Cardiac fibroblast (primary cell): ENCODE measurements around the gene CLPSL1.

Source experiments
- DNase-seq, 2 donors: peaks; one replicate each; pipeline versions ENCODE4 v3.0.0 to v3.0.0-alpha.2; 2010; ENCODE audit warnings: low read depth in 2 of 2
- H3K4me3 ChIP-seq, 2 donors: replicated peaks in 1 of 2; 1 replicate in 1 of 2; 2 replicates in 1 of 2; pipeline ENCODE4 v1.5.1; 2011; ENCODE audit warnings: low read depth in 2 of 2, low read length in 2 of 2, mild to moderate bottlenecking in 2 of 2, moderate library complexity in 1 of 2
- TF ChIP-seq, protein P1 (sequence below): IDR thresholded peaks from one replicate; pipeline ENCODE4 v1.5.1; 2011; ENCODE audit warnings: low read depth, mild to moderate bottlenecking, low read length, inconsistent platforms

CLPSL1 gene

DNA sequence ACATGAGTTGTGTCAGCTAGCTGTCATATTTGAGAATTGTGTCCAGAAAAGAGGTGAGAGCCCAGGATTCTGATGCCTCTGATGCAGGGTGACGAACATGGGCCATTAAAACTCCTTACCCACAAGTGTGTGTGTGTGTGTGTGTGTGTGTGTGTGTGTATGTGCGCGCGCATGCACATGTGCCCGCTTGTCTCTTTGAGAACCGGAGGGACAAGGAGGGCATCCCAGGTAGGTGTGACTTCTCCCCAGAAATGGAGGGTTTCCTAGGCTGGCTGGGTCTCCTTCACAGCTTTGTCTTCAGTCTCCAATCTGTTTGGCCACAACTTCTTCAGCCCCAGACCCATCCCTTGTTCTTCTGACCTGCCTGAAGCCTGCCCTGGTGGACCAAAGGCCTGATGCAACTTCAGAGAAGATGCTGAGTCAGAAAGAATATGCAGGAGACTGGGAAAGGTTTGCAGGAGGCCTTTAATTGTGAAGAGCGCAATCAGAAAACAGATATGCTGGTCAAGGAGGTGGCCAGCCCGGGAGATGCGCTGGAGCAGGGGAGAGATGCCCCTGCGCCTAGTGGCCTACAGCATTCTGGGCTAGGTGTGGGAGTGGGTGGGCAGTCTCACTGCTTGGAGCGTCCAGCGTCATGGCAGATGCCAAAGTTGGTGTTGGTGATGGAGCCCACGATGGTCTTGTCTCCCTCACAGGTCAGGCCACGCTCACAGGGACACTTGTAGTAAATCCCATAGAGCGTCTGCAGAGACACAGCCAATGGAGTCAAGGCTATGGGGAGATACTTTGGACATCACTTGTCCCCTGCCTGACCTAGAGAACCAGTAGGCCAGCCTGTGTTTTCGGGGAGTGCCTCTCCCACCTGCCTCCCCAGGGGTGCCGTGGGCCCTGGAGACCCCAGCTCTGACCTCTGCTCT, 14.0 kb downstream of the CLPSL1 start:
- H3K4me3 ChIP-seq = no peak overlapping the region
- TF ChIP-seq, protein P1, sequence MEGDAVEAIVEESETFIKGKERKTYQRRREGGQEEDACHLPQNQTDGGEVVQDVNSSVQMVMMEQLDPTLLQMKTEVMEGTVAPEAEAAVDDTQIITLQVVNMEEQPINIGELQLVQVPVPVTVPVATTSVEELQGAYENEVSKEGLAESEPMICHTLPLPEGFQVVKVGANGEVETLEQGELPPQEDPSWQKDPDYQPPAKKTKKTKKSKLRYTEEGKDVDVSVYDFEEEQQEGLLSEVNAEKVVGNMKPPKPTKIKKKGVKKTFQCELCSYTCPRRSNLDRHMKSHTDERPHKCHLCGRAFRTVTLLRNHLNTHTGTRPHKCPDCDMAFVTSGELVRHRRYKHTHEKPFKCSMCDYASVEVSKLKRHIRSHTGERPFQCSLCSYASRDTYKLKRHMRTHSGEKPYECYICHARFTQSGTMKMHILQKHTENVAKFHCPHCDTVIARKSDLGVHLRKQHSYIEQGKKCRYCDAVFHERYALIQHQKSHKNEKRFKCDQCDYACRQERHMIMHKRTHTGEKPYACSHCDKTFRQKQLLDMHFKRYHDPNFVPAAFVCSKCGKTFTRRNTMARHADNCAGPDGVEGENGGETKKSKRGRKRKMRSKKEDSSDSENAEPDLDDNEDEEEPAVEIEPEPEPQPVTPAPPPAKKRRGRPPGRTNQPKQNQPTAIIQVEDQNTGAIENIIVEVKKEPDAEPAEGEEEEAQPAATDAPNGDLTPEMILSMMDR = no peak
- no peak for DNase-seq

DNA sequence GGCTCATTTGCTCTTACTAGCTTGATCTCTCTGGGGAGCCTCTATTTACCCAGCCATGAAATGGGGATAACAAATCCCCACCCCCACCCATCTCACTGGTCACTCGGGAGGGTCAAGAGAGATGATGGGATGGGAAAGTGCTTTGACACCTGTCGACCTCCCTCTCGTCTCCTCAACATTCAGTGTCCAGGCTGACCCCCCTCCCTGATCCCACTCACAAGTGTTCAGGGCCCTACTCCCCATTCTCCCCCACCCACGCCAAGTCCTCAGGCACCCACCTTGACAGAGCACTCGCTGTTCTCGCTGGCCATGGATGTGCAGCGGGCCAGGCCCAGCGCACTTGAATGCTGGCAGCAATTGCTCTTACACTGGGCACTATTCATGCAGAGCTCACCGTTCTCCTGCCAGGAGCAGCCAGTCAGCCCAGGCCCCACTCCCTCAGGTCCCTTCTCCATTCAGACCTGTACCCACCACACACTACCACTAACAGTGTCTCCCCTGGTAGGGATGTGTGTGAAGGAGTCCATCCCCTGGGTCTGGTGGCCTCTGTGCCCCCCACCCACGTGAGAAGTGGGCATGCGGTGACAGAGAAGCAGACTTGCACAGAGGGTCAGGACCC, 14.7 kb downstream of the CLPSL1 start:
- DNase-seq = no peak
- H3K4me3 ChIP-seq = no peak overlapping the region
- TF ChIP-seq, protein P1 = no peak

DNA sequence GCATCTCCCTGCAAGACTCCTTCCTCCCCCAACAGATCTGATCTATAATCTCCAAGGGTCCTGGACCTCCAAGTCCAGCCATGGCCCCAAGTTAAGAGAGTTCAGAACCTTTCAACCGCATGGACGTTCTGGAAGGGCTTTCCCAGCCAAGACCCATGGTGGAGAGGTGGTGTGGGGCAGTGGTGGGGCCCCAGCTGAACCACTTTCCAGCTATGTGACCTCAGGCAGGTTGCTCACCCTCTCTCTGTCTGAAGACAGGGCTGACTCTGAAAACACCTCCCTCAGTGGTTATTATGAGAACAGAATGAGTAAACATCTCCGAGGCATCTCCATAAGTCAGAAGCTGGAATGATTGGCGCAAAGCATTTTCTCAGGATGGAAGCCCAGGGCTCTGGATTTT, 15.4 kb downstream of the CLPSL1 start:
- TF ChIP-seq, protein P1 = no peak
- no peak overlapping the region for H3K4me3 ChIP-seq
- DNase-seq = no peak

DNA sequence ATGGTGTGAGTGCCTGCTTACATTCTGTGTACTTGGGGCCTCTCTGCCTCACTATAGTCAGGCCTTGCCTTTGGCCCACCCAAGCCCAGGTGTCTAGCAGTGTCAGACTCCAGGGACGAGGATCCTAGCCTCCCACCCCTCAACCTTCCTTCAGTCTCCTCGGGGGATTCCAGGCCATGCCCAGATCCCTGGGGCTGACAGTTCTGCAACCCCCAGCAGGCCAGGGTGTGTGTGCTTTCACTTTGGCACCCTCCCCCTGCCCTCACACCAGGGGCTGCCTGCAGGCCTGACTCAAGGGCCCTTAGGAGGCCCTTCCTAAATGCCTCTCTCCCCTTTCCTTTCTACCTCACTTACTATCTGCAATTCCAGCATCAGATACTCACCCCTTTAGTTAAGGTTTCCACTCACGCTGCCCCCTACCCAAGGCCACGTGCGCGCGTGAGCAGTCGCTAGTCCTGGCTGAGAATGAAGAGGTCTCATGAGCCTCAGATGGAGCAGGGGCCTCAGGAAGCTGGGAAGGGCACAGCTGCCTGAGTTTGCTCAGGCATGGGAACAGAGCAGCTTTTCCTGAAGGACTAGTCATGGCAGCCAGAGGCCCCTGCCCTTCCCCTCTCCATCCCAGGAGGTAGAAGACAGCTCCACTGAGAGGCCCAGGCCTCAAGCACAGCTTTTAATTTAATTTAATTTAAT, 17.2 kb downstream of the CLPSL1 start:
- TF ChIP-seq, protein P1 = no peak
- no peak overlapping the region for H3K4me3 ChIP-seq
- DNase-seq = no peak

DNA sequence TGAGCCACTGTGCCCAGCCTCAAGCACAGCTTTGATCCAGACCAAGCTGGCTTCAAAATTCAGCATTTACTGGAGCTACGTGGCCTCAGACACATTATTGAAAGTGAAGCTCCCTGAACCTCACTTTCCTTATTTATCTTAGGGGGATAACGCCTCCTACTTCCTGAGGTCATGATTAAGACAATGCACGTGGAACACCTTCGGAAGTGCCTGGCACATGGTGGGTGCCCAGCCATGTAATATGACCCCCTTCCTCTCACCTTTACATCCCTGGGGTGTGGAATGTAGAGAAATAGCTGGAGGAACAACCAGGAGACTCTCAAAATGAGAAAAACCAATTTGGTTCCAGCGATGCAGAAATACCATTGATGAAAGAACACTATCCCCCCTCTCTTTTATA, 17.9 kb downstream of the CLPSL1 start:
- TF ChIP-seq, protein P1 = no peak
- no peak for DNase-seq
- no peak overlapping the region for H3K4me3 ChIP-seq

DNA sequence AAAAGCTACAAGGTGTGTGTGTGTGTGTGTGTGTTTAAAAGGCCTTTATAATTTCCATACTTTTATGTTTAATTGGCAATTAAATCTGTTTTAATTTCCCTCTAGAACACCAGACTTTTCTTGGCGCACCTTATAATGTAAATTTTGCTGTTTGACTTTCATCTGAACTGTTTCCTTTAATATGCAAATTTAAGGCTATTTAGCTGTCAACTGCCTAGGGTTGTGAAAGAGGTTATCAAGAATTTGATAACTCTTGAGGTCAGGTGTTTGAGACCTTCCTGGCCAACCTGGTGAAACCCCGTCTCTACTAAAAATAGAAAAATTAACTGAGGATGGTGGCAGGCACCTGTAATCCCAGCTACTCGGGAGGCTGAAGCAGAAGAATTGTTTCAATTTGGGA, 20.3 kb downstream of the CLPSL1 start:
- H3K4me3 ChIP-seq = no peak overlapping the region
- TF ChIP-seq, protein P1 = no peak
- no peak for DNase-seq
